Keratinocyte (primary cell): ENCODE results near the gene SLX4IP. TPM values are rescaled to one million over a fixed set of nuclear protein-coding genes. Genes with fewer than 3 reads are reported as not detected.

Source experiments
- DNase-seq: peaks from one replicate; pipeline ENCODE4 v3.0.0-alpha.2; 2011; ENCODE audit warnings: low read depth, missing footprints, low spot score
- FAIRE-seq: peaks from 2 replicates; lab custom pipeline; 2011; peaks lifted over from hg19 to GRCh38; lab: Jason Lieb, UNC
- H2AFZ ChIP-seq: 2 replicates; pipeline ENCODE4 v1.6.0; 2012; ENCODE audit warnings: low read length, control low read depth, inconsistent platforms; ENCODE audit not compliant: control insufficient read depth
- H3K27ac ChIP-seq: 2 replicates; pipeline ENCODE4 v1.5.1; 2011; ENCODE audit warnings: low read length; ENCODE audit not compliant: control insufficient read depth, insufficient read depth
- H3K27me3 ChIP-seq: 3 replicates; pipeline ENCODE4 v1.6.0; 2011; ENCODE audit warnings: low read length; ENCODE audit not compliant: control insufficient read depth, insufficient read depth; ENCODE audit errors: extremely low read depth
- H3K36me3 ChIP-seq, 2 experiments: 2 replicates in 1 of 2; 3 replicates in 1 of 2; pipeline ENCODE4 v1.5.1; 2011; ENCODE audit warnings: low read length in 2 of 2, mild to moderate bottlenecking in 1 of 2; ENCODE audit not compliant: control insufficient read depth in 2 of 2, insufficient read depth in 2 of 2; ENCODE audit errors: extremely low read depth in 1 of 2
- H3K4me1 ChIP-seq: 3 replicates; pipeline ENCODE4 v1.5.1; 2011; ENCODE audit warnings: low read length; ENCODE audit not compliant: control insufficient read depth, insufficient read depth; ENCODE audit errors: extremely low read depth
- H3K4me2 ChIP-seq: 3 replicates; pipeline ENCODE4 v1.6.0; 2011; ENCODE audit warnings: low read depth, low read length; ENCODE audit not compliant: control insufficient read depth, insufficient read depth; ENCODE audit errors: extremely low read depth
- H3K4me3 ChIP-seq, 3 experiments: fragments of 200-600 bp in 1 of 3; sonication (generic) in 1 of 3; 2 replicates in 2 of 3; 3 replicates in 1 of 3; pipeline ENCODE4 v1.5.1; 2011 to 2016; ENCODE audit warnings: low read length in 3 of 3, mild to moderate bottlenecking in 3 of 3, control low read depth in 2 of 3, inconsistent platforms in 1 of 3, low read depth in 1 of 3, mixed read lengths in 1 of 3, mixed run types in 1 of 3, moderate library complexity in 1 of 3; ENCODE audit not compliant: control insufficient read depth in 2 of 3, insufficient read depth in 2 of 3; ENCODE audit errors: extremely low read depth in 1 of 3
- H3K79me2 ChIP-seq: 2 replicates; pipeline ENCODE4 v1.6.0; 2012; ENCODE audit warnings: low read length; ENCODE audit not compliant: control insufficient read depth, insufficient read depth
- H3K9ac ChIP-seq: 3 replicates; pipeline ENCODE4 v1.6.0; 2011; ENCODE audit warnings: low read length; ENCODE audit not compliant: control insufficient read depth, insufficient read depth; ENCODE audit errors: extremely low read depth
- H3K9me1 ChIP-seq: 3 replicates; pipeline ENCODE4 v1.6.0; 2011; ENCODE audit warnings: low read length; ENCODE audit not compliant: control insufficient read depth, insufficient read depth; ENCODE audit errors: extremely low read depth
- H3K9me3 ChIP-seq: 2 replicates; pipeline ENCODE4 v1.5.1; 2012; ENCODE audit warnings: low read depth, low read length; ENCODE audit not compliant: control insufficient read depth
- H4K20me1 ChIP-seq: 3 replicates; pipeline ENCODE4 v1.6.0; 2011; ENCODE audit warnings: low read length; ENCODE audit not compliant: control insufficient read depth, insufficient read depth; ENCODE audit errors: extremely low read depth
- CTCF ChIP-seq, 3 experiments: IDR thresholded peaks in 1 of 3; conservative IDR thresholded peaks in 1 of 3; optimal IDR thresholded peaks in 1 of 3; 2 replicates in 2 of 3; 3 replicates in 1 of 3; pipeline versions ENCODE3 to v1.5.1; 2011; ENCODE audit warnings: low read length in 3 of 3, mild to moderate bottlenecking in 3 of 3, moderate library complexity in 2 of 3, control low read depth in 1 of 3, inconsistent platforms in 1 of 3; ENCODE audit not compliant: insufficient read depth in 2 of 3; ENCODE audit errors: extremely low read depth in 1 of 3
- EZH2 ChIP-seq: IDR thresholded peaks from one replicate; pipeline ENCODE4 v1.6.1; 2012; ENCODE audit warnings: inconsistent platforms, mild to moderate bottlenecking, low read length, moderate library complexity
- dilution Hi-C: fragments of 300-500 bp; cut with MboI; formaldehyde crosslinking; loops from one replicate; pipeline ENCODE4 v1.7.0; 2020; ENCODE audit warnings: low sequenced_read_pairs; ENCODE audit not compliant: extremely low pct_ligation_motif_present
- polyA plus RNA-seq, 5 experiments: library from polyadenylated mRNA; depleted of rRNA in 3 of 5; stranded (reverse) in 3 of 5; stranded (forward) in 1 of 5; unstranded in 1 of 5; fragments of >200 nt; gene quantifications; 1 replicate in 1 of 5; 2 replicates in 3 of 5; 3 replicates in 1 of 5; pipeline versions ENCODE4 v1.2.1 to v1.2.3, GENCODE V29; 2011 to 2012; ENCODE audit warnings: missing spikeins in 2 of 5, low read depth in 1 of 5, low replicate concordance in 1 of 5

Gene SLX4IP
- polyA plus RNA-seq, 1 donor (not counting 4 experiments of a cell fraction or from before 2014, with no cell fraction given), result 3.0 TPM

- Histone ChIP-seq H3K4me3 (peak overlapping the region in 1 of 3 experiments; percentile 11), H3K4me2 (peak overlapping the region; percentile 63), H3K36me3 (no peaks in the 10 kb centered on the region), H3K9me1 (no peaks in the 10 kb centered on the region), H3K27me3 (no peaks in the 10 kb centered on the region), H3K27ac (peak overlapping the region; percentile 50), H4K20me1 (no peaks in the 10 kb centered on the region), H3K4me1 (peaks cover 62% of the 10 kb centered on the region), H2AFZ (no peak overlapping the region), H3K9me3 (no peaks in the 10 kb centered on the region), H3K79me2 (peaks cover 9% of the 10 kb centered on the region), H3K9ac (peak overlapping the region; percentile 3)
- peak; percentile 69 for FAIRE-seq
- no peak for TF ChIP-seq CTCF (optimal IDR thresholded peaks at IDR 0.05 in 1 of 3, IDR thresholded peaks at IDR 0.05 in 1 of 3, conservative IDR thresholded peaks at IDR 0.05 in 1 of 3; ENCODE audit: extremely low read depth in 1 of 3, insufficient read depth in 2 of 3, low read length in 3 of 3)
- no peak for TF ChIP-seq EZH2
- DNase-seq, result no peak
- dilution Hi-C loops, result no loop called here
These were observed 70.7 kb downstream of the SLX4IP start for GRCh38 chr20:10505827-10506226.

- TF ChIP-seq EZH2 (no peak), CTCF (optimal IDR thresholded peaks at IDR 0.05 in 1 of 3, IDR thresholded peaks at IDR 0.05 in 1 of 3, conservative IDR thresholded peaks at IDR 0.05 in 1 of 3; ENCODE audit: extremely low read depth in 1 of 3, insufficient read depth in 2 of 3, low read length in 3 of 3) (no peak)
- H3K4me3 ChIP-seq, result no peak overlapping the region
- FAIRE-seq, result no peak
- no peaks in the 10 kb centered on the region for H3K36me3 ChIP-seq
- no peak overlapping the region for H3K27ac ChIP-seq
- H3K4me2 ChIP-seq, result no peak overlapping the region
- H3K9ac ChIP-seq, result no peak overlapping the region
- H4K20me1 ChIP-seq, result no peaks in the 10 kb centered on the region
- no peak for DNase-seq
- peaks cover 9% of the 10 kb centered on the region for H3K79me2 ChIP-seq
- dilution Hi-C loops, result no loop called here
- no peaks in the 10 kb centered on the region for H3K27me3 ChIP-seq
- H3K4me1 ChIP-seq, result peaks cover 65% of the 10 kb centered on the region
- H3K9me1 ChIP-seq, result no peaks in the 10 kb centered on the region
- H2AFZ ChIP-seq, result no peak overlapping the region
- no peaks in the 10 kb centered on the region for H3K9me3 ChIP-seq
These were observed 71.9 kb downstream of the SLX4IP start for GRCh38 chr20:10507052-10507451.
